AG08396 (cell line): Measurements from ENCODE around the gene ATP1A3.

Experiments used
- DNase-seq: peaks from one replicate; pipeline ENCODE4 v3.0.0; 2012; ENCODE audit warnings: low spot score, mixed read lengths

The ATP1A3 gene

DNA sequence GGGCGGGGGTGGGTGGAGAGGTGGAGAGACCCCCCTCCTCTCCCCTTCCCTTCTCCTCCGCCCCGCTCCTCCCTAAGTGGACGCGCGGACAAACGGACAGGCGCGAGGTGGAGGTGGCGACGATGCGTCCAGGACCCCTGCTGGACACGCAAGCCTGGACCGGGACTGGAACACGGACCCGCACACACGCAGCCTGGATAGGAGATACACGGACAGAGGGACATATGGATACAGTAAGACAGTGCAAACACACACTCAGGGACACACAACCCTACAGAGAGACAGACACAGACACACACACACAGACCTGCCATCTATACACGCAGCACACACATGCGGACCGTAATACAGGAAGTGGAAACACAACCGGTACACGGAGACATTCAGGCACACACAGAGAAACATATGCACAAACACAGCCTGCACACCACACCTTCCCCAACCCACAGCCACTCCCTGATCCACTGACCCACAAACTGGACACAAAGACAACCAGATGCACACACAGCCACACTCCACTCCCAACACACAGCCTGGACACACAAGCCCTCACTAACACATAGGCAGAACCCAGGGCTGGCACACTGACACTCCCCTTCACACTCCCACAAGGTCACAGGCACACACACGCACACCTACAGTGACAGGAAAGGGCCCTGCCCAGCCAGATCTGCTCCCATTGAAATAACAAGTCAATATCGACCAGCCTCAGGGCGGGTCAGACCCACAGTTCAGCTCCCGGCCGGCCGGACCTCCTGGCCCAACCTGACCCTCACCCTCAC lies 65.1 kb downstream of the ATP1A3 start:
- no peak for DNase-seq

DNA sequence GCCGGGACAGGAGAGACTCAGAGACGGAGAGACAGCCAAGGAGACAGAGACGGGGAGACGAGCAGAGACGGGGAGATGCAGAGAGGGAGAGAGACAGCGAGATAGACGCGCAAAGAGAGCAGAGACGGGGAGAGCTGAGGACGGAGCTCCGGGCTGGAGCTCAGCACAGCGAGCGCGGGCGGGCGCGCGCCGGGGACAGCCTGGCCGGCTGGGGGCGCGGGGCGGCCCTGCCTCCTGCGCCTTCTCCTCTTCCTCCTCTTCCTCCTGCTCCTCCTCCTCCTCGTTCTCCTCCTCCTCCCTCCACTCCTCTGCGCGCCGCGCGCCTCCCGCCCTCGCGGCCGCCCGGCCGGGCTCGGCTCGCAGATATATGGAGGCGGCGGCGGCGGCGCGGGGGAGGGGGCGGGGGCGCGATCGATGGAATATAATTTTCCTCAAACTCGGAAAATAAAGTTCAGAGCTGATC lies 65.8 kb downstream of the ATP1A3 start, which contains the start of gene ERFL:
TSS of gene ERFL (minus strand) at position 229 of the 463 bp plus-strand sequence. CDS start 15,530 bp downstream, outside the sequence.
- DNase-seq = no peak

DNA sequence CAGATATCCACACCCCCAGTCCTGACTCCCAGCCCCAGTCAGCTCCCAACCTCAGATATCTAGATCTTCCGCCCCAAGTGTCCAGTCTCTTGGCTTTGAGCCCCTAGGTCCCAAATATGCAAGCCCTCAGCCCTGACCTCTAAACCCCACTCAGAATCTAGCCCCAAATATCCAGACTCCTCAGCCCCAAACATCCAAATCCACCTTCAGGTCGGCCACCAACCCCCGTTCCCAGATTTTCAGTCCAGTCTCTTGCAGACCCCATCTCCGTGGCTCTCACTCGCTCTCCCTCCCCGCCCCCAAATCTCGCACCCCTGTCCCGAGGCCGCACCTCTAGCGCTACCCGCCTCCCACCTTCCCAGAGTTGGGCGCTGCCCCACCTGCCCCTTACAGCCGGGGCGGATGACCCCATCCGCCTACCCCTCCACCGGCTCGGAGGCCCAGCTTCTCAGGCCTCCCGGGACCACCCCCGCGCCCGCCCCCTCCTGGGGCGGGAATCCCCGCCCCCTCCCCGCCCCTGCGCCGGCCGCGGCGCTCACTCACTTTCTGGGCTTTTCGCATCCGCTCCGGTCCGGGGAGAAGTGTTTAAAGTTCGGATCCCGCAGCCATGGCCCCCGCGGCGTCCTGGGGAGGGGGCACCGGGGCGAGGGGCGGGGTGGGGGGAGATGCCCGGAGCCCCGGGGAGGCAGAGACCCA lies 66.4 kb downstream of the ATP1A3 start:
- DNase-seq = no peak

DNA sequence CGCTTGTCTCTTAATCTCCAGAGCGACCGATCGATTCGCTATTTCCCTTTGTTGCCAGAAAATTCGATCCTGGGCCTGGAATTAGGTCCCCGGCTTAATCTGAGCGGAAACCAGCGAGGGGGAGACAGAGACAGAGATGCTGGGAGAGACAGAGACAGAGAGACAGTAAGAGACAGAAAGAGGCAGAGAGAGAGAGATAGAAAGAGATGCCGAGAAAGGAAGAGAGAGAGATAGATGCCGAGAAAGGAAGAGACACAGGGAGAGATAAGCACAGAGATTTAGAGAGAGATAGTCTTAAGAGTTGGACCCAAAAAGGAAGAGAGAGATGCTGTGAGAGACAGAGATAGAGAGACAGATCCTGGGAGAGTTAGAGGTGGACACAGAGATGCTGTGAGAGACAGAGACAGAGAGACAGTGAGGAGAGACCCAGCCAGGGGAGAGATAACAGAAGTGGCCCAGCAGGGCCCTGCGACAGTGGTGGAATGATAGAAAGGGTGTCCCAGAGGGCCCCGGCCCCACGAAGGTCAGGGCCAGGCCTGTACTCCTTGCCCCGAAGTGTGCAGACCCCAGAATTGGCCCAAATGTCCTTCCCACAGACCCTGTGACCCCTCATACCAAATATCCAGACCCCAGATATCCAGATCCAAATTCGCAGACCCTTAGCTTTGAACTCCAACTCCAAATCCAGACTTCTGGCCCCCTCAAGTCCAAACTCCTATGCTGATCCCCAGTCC lies 67.1 kb downstream of the ATP1A3 start:
- no peak for DNase-seq

DNA sequence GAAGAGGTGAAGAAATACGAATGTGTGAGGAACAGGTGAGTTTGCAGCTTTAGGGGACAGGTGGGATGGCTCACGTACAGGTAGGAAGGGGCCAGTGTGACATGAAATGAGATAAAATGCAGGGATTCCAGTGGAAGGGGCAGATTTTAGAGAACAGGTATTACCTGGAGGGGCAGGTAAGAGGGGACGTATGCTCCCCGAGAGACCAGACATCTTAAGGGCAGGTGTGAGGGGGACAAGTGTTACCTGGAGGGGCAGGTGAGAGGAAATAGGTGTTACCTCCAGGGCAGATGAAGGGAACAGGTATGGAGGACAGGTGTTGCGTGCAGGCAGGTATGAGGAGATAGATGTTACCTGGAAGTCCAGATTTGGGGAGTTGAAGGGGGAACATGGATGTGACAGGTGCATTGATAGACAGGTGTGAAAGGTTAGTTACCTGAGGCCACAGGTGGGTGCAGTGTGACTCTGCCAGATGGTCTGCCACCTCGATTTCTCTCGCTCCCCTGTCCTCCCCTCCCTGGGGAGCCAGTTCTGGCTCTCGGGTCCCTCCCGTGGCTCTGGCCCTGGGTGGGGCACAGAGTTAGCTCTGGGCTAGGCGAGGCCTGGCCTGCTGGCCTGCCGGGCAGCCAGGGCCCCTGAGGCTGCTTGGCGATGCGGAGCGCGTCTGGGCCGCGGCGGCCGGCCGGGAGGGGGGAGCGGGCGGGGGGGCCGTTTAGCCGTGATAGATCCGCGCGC lies 67.8 kb downstream of the ATP1A3 start:
- no peak for DNase-seq

DNA sequence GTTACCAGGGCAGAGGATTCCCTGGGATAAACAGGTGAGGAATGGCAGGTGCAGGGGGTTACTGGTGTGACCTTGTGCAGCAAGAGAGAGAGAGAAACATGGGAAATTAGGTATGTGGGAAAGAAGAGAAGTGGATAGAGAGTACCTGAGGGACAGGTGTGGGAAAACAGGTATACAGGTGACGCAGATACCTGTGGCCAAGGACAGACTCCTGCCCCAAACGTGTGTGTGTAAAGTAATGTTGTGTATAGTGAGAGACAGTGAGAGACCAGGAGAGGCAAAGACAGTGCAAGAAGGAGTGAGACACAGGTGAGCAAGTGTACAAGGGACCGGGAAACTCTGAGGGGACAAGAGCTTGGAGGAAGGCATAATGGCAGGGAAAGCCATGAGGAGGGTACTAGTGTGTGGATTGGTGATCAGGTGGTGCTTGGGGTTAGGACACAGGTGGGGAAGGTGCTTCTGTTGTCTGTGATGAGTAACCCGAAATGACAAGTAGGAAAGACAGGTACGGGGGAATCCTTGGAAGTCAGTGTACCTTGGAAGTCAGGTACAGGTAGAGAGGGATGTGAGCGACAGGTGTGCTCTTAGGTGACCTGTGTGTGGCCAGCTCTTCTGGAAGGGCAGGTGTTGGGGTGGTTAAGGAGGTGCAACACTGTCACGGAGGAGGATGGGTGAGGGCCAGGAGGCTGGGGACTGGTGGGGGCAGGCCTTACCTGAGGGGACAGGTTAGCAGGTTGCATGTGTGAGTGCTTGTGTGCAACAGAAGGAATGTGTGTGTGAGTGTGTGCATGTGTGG lies 68.6 kb downstream of the ATP1A3 start:
- DNase-seq = no peak

DNA sequence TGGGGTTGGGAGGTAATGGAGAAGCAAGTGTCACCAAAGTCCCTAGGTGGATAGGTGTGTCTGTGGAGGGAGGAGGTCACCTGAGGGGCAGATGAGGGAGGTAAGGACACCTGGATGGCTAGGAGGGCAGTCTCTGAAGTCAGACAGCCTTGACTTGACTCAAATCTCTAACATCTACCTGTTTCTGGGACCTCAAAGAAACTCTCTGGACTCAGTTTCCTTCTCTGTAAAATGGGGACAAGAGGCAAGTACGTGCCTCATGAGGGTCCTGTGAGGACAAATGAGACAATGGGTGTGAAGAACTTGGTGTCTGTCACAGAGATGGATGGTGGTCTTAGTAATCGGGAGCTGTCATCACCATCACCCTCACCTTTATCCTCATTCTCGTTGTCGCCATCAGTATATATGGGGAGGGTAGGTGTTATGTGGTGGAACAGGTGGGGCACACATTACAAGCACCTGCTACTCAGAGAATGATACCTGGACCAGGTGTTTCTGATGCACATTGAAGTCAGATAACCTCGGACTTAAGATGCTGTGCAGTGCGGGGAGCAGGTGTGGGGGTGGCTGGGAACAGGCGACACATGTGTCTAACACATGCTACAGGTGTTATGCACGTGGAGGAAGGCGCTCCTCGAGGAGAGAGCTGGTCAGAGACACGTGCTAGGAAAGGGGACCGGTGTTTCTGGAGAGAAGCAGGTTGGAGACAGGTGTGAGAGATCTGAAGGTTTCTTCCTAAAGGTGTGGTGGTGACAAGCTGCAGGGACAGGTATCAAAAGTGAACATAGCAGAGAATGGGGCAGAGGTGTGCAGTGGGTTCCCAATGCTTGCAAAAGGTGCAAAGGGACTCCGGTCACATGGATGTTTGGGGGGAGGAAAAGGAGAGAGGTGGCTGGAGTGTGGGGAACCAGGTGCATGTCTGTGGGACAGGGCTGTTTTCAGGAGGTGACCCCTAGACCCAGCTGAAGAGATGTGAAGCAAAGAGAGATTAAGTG lies 69.6 kb downstream of the ATP1A3 start:
- DNase-seq = no peak

DNA sequence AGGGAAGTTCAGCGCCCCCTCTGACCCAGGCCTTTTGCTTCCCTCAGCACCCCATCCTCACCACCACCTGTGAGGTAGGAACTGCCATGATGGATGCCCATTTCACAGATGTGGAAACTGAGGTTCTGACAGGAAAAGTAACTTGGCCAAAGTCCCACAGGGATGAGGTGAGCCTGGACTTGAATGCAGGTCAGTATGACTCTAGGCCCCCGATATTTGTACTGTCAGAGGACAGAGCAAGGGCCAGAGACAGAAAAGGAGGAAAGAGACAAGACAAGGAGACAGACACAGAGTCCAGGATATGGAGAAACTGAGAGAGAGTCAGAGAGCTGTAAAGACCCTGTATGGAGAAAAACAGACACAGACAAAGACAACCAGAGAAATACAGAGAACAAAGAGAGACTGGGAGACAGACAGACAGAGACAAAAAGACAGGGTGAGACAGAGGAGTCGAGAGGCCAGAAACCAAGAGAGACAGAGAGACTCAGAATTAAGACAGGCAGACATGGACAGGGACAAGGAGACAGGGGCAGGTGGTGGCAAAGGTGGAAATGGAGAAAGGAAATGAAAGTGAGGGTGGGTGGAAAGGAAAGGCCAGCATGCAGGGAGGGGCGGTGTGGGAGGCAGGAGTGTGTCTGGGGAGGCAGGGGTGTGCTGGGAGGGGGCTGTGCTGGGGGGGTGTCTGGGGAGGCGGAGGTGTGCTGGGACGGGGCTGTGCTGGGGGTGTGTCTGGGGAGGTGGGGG lies 70.8 kb downstream of the ATP1A3 start:
- DNase-seq = no peak

DNA sequence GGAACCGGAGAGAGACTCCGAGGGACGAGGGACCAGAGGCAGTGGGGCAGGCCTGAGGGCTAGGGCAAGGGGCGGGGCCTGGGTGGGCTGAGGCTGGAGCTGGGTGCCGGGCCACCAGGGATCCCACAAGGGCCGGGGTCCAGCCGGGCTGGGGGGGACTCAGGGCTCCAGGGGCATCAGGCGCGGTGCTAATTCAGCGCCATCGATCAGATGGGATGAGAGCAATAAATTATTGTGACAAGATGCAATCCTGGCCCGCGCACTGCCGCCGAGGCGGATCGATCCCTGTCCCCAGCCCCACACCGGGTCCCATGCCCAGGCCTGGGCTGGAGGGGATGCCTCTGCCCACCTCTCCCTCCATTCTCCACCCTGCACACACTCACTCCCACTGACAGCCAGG lies 71.4 kb downstream of the ATP1A3 start:
- no peak for DNase-seq

DNA sequence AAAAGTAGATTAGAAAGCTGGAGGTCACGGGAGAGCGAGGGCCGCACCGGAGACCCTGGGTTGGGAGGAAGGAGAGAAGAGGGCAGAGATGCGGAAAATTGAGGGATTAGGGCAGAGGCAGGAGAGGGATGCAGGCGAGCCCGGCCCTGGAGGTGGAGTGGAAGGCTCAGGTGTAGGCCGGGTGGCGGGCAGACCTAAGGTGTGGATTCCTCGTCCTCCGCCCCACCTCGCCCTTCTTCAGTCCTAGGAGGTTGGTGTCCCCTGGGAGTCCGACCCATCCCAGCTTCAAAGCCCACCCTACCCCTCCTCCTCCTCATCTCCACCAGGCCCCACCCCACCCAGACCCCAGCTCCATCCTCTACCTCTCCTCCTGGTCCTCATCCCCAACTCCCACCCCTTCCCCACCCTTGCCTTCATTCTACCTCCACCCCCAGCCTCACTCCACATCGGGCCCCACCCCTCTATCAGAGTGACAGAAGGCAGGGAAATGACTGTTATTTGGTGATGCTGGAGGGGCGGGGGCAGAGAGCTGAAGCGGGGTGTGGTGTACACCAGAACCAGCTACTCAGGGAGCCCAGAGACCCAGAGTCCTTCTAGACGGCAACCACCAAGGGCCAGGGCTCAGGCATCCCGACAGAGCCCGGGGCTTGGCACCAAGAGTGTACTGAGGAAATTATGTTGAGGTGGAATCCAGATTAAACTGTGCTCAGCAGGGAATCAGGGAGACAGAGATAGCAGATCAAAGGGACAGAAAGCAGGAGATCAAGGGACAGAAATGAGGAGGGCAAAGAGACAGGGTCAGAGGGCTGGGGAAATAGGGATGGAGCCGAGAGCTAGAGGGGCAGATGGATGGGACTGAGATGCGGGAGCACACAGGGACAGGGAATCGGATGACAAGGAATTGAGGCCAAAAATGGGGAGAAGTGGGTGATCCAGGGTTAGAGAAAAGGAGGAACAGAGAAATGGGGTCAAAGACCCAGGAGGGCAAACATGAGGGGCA lies 72.2 kb downstream of the ATP1A3 start:
- DNase-seq = no peak

DNA sequence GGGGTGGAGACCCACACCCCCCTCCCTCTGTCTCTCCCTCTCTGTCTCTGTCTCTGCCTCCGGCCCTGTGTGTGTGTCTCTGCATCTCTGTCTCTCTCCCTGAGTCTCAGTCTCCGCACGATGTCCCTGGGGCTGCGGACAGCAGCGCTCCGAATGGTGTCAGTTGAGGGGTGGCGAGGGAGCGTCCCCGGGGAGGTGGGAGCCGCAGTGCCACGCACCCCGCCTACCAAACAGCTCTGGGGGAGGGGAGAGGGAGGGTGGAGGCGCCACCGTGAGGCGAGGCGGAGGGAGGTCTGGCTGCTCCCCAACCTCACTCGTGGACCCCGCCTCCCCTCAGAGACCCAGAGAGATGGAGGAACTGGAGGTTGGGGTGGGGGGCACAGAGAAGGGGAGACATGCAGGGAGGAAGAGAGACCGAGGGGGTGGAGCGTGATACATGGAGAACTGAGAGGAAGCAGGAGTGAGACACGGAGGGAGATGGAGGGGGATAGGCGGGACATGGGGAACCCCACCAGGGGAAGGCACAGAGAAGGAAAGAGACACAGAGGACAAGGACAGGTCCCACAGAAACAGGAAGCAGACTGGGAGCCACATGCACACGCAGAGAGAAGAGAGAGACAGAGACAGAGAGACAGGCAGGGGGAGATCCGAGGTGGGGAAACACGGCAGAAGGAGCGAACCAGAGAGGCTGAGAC lies 73.0 kb downstream of the ATP1A3 start:
- no peak for DNase-seq

DNA sequence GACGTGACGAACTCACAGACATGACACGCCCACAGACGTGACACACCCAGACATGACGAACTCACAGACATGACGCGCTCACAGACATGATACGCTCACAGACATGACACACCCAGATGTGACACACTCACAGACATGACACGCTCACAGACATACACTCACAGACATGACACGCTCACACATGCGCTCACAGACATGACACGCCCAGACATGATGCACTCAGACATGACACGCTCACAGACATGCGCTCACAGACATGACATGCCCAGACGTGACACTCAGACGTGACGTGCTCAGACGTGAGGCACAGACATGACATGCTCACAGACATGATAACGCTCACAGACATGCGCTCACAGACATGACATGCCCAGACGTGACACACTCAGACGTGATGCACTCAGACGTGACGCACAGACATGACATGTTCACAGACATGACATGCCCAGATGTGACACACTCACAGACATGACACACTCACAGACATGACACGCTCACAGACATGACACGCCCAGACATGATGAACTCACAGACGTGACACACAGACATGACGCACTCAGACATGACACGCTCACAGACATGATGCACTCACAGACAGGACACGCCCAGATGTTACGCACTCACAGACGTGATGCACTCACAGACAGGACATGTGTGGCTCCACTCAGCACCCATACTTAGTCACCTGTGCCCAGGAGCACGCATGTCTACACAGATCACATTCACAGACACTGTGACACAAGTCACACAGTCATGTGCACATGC lies 73.9 kb downstream of the ATP1A3 start:
- no peak for DNase-seq

DNA sequence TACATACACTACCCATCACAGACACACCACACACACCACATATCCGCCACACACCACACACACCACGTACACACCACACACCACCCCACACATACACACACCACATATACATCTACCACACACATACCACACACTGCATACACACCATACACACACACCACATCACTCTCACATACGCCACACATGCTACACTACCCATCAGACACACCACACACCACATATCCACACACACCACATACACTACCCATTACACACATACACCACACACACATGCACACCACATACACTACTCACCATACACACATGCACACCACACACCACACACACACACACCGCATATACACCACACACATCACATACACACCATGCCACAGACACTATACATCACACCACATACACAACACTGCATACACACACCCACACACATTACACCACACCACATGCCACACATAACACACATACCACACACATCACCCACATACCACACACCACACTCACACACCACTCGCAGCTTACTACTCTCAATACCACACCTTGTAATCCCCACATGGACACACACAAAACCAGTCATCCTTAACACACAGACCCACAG lies 75.3 kb downstream of the ATP1A3 start:
- DNase-seq = no peak

DNA sequence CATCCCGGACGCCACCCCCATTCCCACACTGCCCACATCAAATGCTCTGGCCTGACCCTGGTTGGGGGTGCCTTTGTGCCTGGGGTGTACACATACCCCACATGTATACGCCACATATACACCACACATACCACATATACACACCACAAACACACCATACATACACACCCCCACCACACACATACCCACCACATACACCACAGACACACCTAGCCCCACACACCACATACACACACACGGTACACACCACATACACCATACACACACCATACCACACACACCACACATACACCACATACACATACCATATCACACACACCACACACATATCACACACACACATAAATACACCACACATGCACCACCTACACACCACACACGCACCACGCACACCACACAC lies 75.9 kb downstream of the ATP1A3 start:
- DNase-seq = no peak

DNA sequence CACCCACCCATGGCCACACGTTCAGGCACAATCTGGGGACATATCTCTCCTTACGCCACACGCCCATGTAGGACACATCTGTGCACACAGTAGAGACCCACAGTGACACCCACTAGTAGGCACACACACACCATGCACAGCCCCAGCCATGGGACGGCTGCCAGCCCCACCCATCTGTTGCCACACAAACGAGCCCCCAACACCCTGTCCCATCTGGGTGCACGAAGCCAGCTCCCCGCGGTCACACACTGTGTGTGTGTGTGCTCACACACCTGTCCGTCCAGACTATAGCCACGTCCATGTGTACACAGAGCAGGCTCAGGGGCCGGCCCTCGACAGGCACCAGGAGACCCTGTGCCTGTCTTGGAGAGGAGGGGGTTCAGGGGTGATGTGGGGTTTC lies 76.4 kb downstream of the ATP1A3 start:
- DNase-seq = no peak
